MM.1S (cell line): ENCODE results near the gene CHRND.

Experiments used
- DNase-seq: peaks from one replicate; pipeline ENCODE4 v3.0.0-alpha.2; 2015
- H2AFZ ChIP-seq: fragments of 300-600 bp; sonication (generic); 2 replicates; pipeline ENCODE4 v1.6.0; 2016; ENCODE audit warnings: antibody characterized with exemption, low read length
- H3F3A ChIP-seq: fragments of 300-600 bp; sonication (generic); 2 replicates; pipeline ENCODE4 v1.6.1; 2016; ENCODE audit warnings: mild to moderate bottlenecking, antibody characterized with exemption, low read length, moderate library complexity, mixed read lengths; ENCODE audit not compliant: insufficient read depth
- H3K27ac ChIP-seq: fragments of 300-600 bp; sonication (generic); 2 replicates; pipeline ENCODE4 v1.5.1; 2016; ENCODE audit warnings: mild to moderate bottlenecking, low read length
- H3K27me3 ChIP-seq: fragments of 300-600 bp; sonication (generic); replicated peaks from 2 replicates; pipeline ENCODE4 v1.6.0; 2016; ENCODE audit warnings: low read length; ENCODE audit not compliant: insufficient read depth
- H3K36me3 ChIP-seq: fragments of 300-600 bp; sonication (generic); replicated peaks from 2 replicates; pipeline ENCODE4 v1.6.1; 2016; ENCODE audit warnings: mild to moderate bottlenecking, low read length, mixed read lengths; ENCODE audit not compliant: insufficient read depth
- H3K4me1 ChIP-seq: fragments of 300-600 bp; sonication (generic); 2 replicates; pipeline ENCODE4 v1.6.1; 2016; ENCODE audit warnings: low read length, mixed read lengths
- H3K4me2 ChIP-seq: fragments of 300-600 bp; sonication (generic); 2 replicates; pipeline ENCODE4 v1.6.0; 2016; ENCODE audit warnings: low read depth, low read length
- H3K4me3 ChIP-seq: fragments of 300-600 bp; sonication (generic); 2 replicates; pipeline ENCODE4 v1.5.1; 2016; ENCODE audit warnings: low read length, mixed read lengths
- H3K79me2 ChIP-seq: fragments of 300-600 bp; sonication (generic); 2 replicates; pipeline ENCODE4 v1.6.1; 2016; ENCODE audit warnings: mixed run types, low read length, mixed read lengths
- H3K9ac ChIP-seq: fragments of 300-600 bp; sonication (generic); 2 replicates; pipeline ENCODE4 v1.6.1; 2016; ENCODE audit warnings: low read length, mixed read lengths
- H3K9me2 ChIP-seq: fragments of 300-600 bp; sonication (generic); replicated peaks from 2 replicates; pipeline ENCODE4 v1.6.1; 2016; ENCODE audit warnings: mild to moderate bottlenecking, low read length, mixed read lengths; ENCODE audit not compliant: insufficient read depth
- H3K9me3 ChIP-seq: fragments of 300-600 bp; sonication (generic); replicated peaks from 2 replicates; pipeline ENCODE4 v1.6.1; 2016; ENCODE audit warnings: mild to moderate bottlenecking, low read length, mixed read lengths; ENCODE audit not compliant: insufficient read depth
- H4K20me1 ChIP-seq: fragments of 300-600 bp; sonication (generic); 2 replicates; pipeline ENCODE4 v1.6.1; 2016; ENCODE audit warnings: mild to moderate bottlenecking, low read length, moderate library complexity, mixed read lengths; ENCODE audit not compliant: insufficient read depth
- CTCF ChIP-seq: fragments of 300-600 bp; sonication (generic); IDR thresholded peaks from 2 replicates; pipeline ENCODE4 v1.5.1; 2016; ENCODE audit warnings: antibody characterized with exemption, low read length, mixed read lengths
- EZH2 ChIP-seq: fragments of 300-600 bp; sonication (generic); optimal IDR thresholded peaks from 2 replicates; pipeline ENCODE3; 2017; ENCODE audit warnings: low read depth, mild to moderate bottlenecking, antibody characterized with exemption, low read length, mixed read lengths
- EZH2phosphoT487 ChIP-seq: fragments of 300-600 bp; sonication (generic); IDR thresholded peaks from 2 replicates; pipeline ENCODE4 v1.6.1; 2018; ENCODE audit warnings: antibody characterized with exemption, low read length

Gene CHRND

DNA sequence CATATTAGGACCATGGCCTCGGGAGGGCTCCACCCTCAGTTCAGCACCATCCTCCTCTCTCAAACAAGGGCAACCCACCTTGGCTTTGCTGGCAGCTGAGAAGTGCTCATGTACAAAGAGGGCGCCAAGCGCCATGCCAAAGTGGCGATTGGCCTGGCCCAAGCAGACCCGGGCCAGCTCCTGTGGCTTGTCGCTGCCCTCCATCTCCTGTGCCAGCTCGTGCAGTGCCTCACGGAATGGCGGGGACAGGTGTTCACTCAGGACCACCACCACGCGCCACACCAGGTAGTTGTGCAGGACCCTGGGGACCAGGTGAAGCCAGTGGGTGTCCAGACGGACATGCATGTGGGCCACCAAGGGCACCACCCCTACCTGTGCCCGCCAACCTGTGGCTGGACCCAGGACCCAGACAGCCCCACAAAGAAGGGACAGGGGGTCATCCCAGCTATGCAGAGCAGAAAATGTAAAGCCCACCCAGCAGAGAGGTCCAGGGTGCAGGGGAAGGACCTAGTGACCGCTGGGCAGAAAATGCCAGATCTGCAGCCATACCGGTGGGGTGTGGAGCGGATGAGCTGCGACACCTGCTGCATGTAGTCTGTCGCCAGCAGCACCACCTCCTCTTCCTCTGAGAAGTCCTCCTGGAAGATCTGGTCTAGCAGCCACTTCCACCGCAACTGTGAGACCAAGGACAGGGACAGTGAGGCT lies 41.9 kb upstream of the CHRND start:
- Histone ChIP-seq H3K4me3 (no peak overlapping the region), H3K4me2 (no peak overlapping the region), H3K4me1 (no peaks in the 10 kb centered on the region), H3K27me3 (peaks cover 31% of the 10 kb centered on the region), H3K36me3 (no peaks in the 10 kb centered on the region), H3K9ac (no peak overlapping the region), H2AFZ (no peak overlapping the region), H3K27ac (no peak overlapping the region), H3K79me2 (no peaks in the 10 kb centered on the region), H3F3A (no peaks in the 10 kb centered on the region), H4K20me1 (no peaks in the 10 kb centered on the region), H3K9me3 (no peaks in the 10 kb centered on the region), H3K9me2 (no peaks in the 10 kb centered on the region)
- no peak for DNase-seq
- TF ChIP-seq EZH2phosphoT487 (no peak), EZH2 (no peak), CTCF (no peak)

GRCh38 chr2:232484628-232485347 lies 41.2 kb upstream of the CHRND start:
- no peak overlapping the region for H3K4me3 ChIP-seq
- no peaks in the 10 kb centered on the region for H3K9me2 ChIP-seq
- H3K27ac ChIP-seq: no peak overlapping the region
- H3K79me2 ChIP-seq: no peaks in the 10 kb centered on the region
- no peak overlapping the region for H3K9ac ChIP-seq
- no peaks in the 10 kb centered on the region for H3K4me1 ChIP-seq
- no peak overlapping the region for H2AFZ ChIP-seq
- TF ChIP-seq EZH2phosphoT487: no peak
- TF ChIP-seq EZH2: no peak
- no peak for TF ChIP-seq CTCF
- H3K4me2 ChIP-seq: no peak overlapping the region
- no peaks in the 10 kb centered on the region for H4K20me1 ChIP-seq
- no peaks in the 10 kb centered on the region for H3F3A ChIP-seq
- H3K36me3 ChIP-seq: no peaks in the 10 kb centered on the region
- no peak for DNase-seq
- H3K9me3 ChIP-seq: no peaks in the 10 kb centered on the region
- peaks cover 25% of the 10 kb centered on the region for H3K27me3 ChIP-seq

DNA sequence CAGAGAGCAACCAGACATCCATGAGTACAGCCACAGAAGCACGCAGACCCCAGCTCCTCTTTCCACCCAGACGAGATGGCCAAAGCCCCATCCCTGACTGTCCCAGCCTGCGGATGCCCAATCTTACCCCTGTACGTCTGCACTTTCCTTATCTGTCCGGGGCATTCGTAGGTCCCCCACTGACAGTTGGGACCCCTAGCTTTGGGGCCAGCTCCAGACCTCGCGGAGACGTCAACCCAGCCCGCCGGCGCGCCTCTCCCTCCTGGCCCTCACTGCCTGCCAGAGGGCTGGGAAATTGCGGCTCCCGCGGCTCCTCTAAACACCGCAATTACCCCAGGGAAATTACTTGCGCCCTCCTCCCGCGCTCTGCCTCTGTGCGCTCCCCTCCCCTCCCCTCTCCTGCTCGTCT lies 40.6 kb upstream of the CHRND start:
- Histone ChIP-seq H3F3A (no peaks in the 10 kb centered on the region), H3K4me2 (no peak overlapping the region), H4K20me1 (no peaks in the 10 kb centered on the region), H3K9me3 (no peaks in the 10 kb centered on the region), H3K36me3 (no peaks in the 10 kb centered on the region), H3K9ac (no peak overlapping the region), H3K27ac (no peak overlapping the region), H3K79me2 (no peaks in the 10 kb centered on the region), H2AFZ (no peak overlapping the region), H3K27me3 (peaks cover 21% of the 10 kb centered on the region), H3K4me1 (no peaks in the 10 kb centered on the region), H3K4me3 (no peak overlapping the region), H3K9me2 (no peaks in the 10 kb centered on the region)
- no peak for DNase-seq
- TF ChIP-seq EZH2phosphoT487 (no peak), CTCF (no peak), EZH2 (no peak)
